DMS53 (cell line): ENCODE data around the gene PBX4.
"Not testable (repeated sequence)": the region's sequence is repeated elsewhere in the genome, so short reads cannot be mapped to it uniquely, and the experiment has no call there.

Experiments used
- DNase-seq: peaks from one replicate; lab custom pipeline; 2025; lab: John Stamatoyannopoulos, UW

The PBX4 gene

GRCh38 chr19:19626516-19627472, 8.3 kb upstream of the PBX4 start:
- no peak for DNase-seq

- no peak for DNase-seq
These were observed 5.6 kb upstream of the PBX4 start for GRCh38 chr19:19624032-19624570.

GRCh38 chr19:19623383-19623782, 4.9 kb upstream of the PBX4 start:
- no peak for DNase-seq

GRCh38 chr19:19619849-19620210, 1.3 kb upstream of the PBX4 start:
- DNase-seq: no peak

GRCh38 chr19:19619181-19619848, 828 bp upstream of the PBX4 start:
- DNase-seq: peak; percentile 62

- DNase-seq: no peak
These were observed 3.4 kb downstream of the PBX4 start for GRCh38 chr19:19615086-19615485.

- DNase-seq: no peak
These were observed 5.0 kb downstream of the PBX4 start for GRCh38 chr19:19613506-19613905.

GRCh38 chr19:19610376-19611202, 7.9 kb downstream of the PBX4 start:
- no peak for DNase-seq

- not testable (repeated sequence) for DNase-seq
These were observed 11.8 kb downstream of the PBX4 start for GRCh38 chr19:19606686-19607085.

GRCh38 chr19:19606021-19606420, 12.5 kb downstream of the PBX4 start:
- peak; percentile 59 for DNase-seq

GRCh38 chr19:19602713-19603324, 15.7 kb downstream of the PBX4 start:
- DNase-seq: no peak

GRCh38 chr19:19602136-19602712, 16.3 kb downstream of the PBX4 start:
- DNase-seq: peak; percentile 11

- DNase-seq: no peak
These were observed 17.6 kb downstream of the PBX4 start for GRCh38 chr19:19600793-19601330.

GRCh38 chr19:19598728-19599451, 19.6 kb downstream of the PBX4 start:
- not testable (repeated sequence) for DNase-seq

- DNase-seq: no peak
These were observed 20.6 kb downstream of the PBX4 start for GRCh38 chr19:19597809-19598306.

GRCh38 chr19:19595171-19595701, 23.3 kb downstream of the PBX4 start:
- DNase-seq: peak; percentile 8

GRCh38 chr19:19594381-19594780, 24.1 kb downstream of the PBX4 start:
- no peak for DNase-seq

GRCh38 chr19:19592690-19593089, 25.8 kb downstream of the PBX4 start:
- DNase-seq: no peak

GRCh38 chr19:19591133-19591825, 27.2 kb downstream of the PBX4 start:
- DNase-seq: no peak
